Gastroesophageal sphincter (tissue), 3 donors: ENCODE data around the gene RCN1.

Source experiments
- EP300 ChIP-seq: sonication (generic); formaldehyde crosslinking; IDR thresholded peaks from one replicate; pipeline ENCODE4 v1.6.1; 2017; ENCODE audit warnings: antibody characterized with exemption, mild to moderate bottlenecking
- POLR2A ChIP-seq, 2 donors: fragments of 450-650 bp; IDR thresholded peaks; one replicate each; pipeline ENCODE4 v1.6.1; 2017; ENCODE audit warnings: antibody characterized with exemption in 2 of 2, mild to moderate bottlenecking in 2 of 2, moderate library complexity in 1 of 2
- POLR2AphosphoS5 ChIP-seq: sonication (generic); formaldehyde crosslinking; IDR thresholded peaks from one replicate; pipeline ENCODE4 v1.6.1; 2017; ENCODE audit warnings: antibody characterized with exemption
- TF ChIP-seq, protein P1 (sequence below), 4 experiments: fragments of 200-600 bp in 2 of 4; fragments of 450-650 bp in 2 of 4; sonication (generic) in 1 of 4; IDR thresholded peaks; one replicate each; pipeline ENCODE4 v1.5.1; 2017 to 2019; ENCODE audit warnings: antibody characterized with exemption in 4 of 4, mild to moderate bottlenecking in 2 of 4, moderate library complexity in 2 of 4

DNA sequence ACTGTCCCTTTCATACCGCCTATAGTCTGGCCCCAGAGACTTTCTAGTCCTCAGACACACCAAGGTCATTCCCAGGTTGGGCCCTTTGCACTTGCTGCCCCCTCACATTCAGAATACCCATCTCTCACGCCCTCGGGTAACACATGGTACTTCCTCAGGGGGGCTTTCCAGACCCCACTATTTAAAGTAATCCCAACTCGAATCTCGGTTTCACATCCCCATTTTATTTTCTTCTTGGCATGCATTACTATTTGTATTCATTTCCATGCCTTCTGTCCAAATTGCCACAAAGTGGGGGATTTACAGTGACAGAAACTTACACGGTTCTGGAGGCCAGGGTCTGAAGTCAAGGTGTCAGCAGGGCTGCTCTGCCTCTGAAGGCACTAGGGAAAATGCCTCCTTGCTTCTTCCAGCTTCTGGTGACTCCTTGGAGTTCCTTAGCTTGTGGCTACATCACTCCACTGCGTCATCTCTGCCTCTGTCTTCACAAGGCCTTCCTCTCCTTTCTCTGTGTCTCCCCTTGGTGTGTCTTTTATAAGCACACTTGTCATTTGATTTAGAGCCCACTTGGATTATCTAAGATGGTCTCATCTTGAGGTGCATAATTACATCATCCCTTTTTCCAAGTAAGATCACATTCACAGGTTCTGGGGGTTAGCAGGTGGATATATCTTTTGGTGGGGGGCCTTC, 15.1 kb downstream of the RCN1 start:
- TF ChIP-seq, protein P1, sequence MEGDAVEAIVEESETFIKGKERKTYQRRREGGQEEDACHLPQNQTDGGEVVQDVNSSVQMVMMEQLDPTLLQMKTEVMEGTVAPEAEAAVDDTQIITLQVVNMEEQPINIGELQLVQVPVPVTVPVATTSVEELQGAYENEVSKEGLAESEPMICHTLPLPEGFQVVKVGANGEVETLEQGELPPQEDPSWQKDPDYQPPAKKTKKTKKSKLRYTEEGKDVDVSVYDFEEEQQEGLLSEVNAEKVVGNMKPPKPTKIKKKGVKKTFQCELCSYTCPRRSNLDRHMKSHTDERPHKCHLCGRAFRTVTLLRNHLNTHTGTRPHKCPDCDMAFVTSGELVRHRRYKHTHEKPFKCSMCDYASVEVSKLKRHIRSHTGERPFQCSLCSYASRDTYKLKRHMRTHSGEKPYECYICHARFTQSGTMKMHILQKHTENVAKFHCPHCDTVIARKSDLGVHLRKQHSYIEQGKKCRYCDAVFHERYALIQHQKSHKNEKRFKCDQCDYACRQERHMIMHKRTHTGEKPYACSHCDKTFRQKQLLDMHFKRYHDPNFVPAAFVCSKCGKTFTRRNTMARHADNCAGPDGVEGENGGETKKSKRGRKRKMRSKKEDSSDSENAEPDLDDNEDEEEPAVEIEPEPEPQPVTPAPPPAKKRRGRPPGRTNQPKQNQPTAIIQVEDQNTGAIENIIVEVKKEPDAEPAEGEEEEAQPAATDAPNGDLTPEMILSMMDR (IDR thresholded peaks at IDR 0.05), result no peak
- TF ChIP-seq POLR2A (IDR thresholded peaks at IDR 0.05) (no peak), POLR2AphosphoS5 (no peak), EP300 (no peak)
